ENCODE measurements around the gene AVPR2.

The AVPR2 gene

GRCh38 chrX:153871946-153872878 is 32.3 kb upstream of the AVPR2 start:
- no peak for DNase-seq

GRCh38 chrX:153873282-153874084 is 31.0 kb upstream of the AVPR2 start:
- DNase-seq = no peak

- no peak for DNase-seq
These were observed 30.4 kb upstream of the AVPR2 start for GRCh38 chrX:153874085-153874365.

GRCh38 chrX:153874366-153875125 is 29.9 kb upstream of the AVPR2 start:
- DNase-seq = no peak

GRCh38 chrX:153875391-153876111 is 28.9 kb upstream of the AVPR2 start:
- DNase-seq = no peak

GRCh38 chrX:153876112-153876491 is 28.4 kb upstream of the AVPR2 start:
- DNase-seq = no peak

- DNase-seq = no peak
These were observed 26.8 kb upstream of the AVPR2 start for GRCh38 chrX:153877571-153878261.

GRCh38 chrX:153878345-153878744 is 26.1 kb upstream of the AVPR2 start:
- no peak for DNase-seq

GRCh38 chrX:153878969-153879653 is 25.4 kb upstream of the AVPR2 start:
- DNase-seq = peak; percentile 67

GRCh38 chrX:153879741-153880439 is 24.6 kb upstream of the AVPR2 start:
- no peak for DNase-seq

GRCh38 chrX:153880440-153880815 is 24.0 kb upstream of the AVPR2 start:
- no peak for DNase-seq

GRCh38 chrX:153881281-153881680 is 23.2 kb upstream of the AVPR2 start:
- no peak for DNase-seq

- no peak for DNase-seq
These were observed 22.4 kb upstream of the AVPR2 start for GRCh38 chrX:153882086-153882498.

GRCh38 chrX:153882557-153882956 is 21.9 kb upstream of the AVPR2 start:
- no peak for DNase-seq

GRCh38 chrX:153883163-153883843 is 21.2 kb upstream of the AVPR2 start:
- DNase-seq = no peak

GRCh38 chrX:153884136-153884535 is 20.3 kb upstream of the AVPR2 start:
- DNase-seq = no peak

GRCh38 chrX:153884590-153884989 is 19.9 kb upstream of the AVPR2 start:
- peak; percentile 34 for DNase-seq

- DNase-seq = no peak
These were observed 19.2 kb upstream of the AVPR2 start for GRCh38 chrX:153885208-153885787.

- no peak for DNase-seq
These were observed 18.2 kb upstream of the AVPR2 start, which contains the start of gene L1CAM for GRCh38 chrX:153885968-153886903. TSS of gene L1CAM (minus strand) at chrX:153886173. CDS start at chrX:153875836, 10,337 bp downstream.
